Measurements from ENCODE around the gene MPRIP.

DNA sequence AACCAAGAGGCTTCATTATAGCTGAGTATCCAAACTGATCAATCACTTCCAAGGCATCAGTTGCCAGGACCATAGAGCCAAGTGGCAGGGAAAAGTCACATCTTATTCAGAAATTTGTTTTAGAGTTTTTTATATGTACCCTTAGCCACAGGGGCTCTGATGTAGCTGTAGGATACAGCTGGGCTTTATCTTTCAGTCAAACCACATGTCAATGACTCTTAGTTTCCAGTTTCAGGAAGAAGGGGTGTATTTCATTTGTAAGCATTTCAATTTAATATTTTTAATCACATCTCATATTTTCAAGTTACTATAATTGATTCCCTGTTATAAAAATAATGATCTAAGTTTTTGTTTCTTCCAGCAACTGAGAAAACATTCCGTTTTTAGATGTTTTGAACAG, 197.6 kb downstream of the MPRIP start:
- no peak for TF ChIP-seq TCF4 (CRISPR knock-in tag; IDR thresholded peaks at IDR 0.05; ENCODE audit: borderline replicate concordance)
- no peak for TF ChIP-seq ISL1 (CRISPR knock-in tag; IDR thresholded peaks at IDR 0.05)
- no peak for TF ChIP-seq ZFP30 (CRISPR knock-in tag; IDR thresholded peaks at IDR 0.05)
- TF ChIP-seq GLIS3 (CRISPR knock-in tag; IDR thresholded peaks at IDR 0.05) = no peak
- TF ChIP-seq ZNF8 (CRISPR knock-in tag; IDR thresholded peaks at IDR 0.05) = no peak
- no peak for TF ChIP-seq SNAI2 (CRISPR knock-in tag; IDR thresholded peaks at IDR 0.05)
- TF ChIP-seq, protein P1, sequence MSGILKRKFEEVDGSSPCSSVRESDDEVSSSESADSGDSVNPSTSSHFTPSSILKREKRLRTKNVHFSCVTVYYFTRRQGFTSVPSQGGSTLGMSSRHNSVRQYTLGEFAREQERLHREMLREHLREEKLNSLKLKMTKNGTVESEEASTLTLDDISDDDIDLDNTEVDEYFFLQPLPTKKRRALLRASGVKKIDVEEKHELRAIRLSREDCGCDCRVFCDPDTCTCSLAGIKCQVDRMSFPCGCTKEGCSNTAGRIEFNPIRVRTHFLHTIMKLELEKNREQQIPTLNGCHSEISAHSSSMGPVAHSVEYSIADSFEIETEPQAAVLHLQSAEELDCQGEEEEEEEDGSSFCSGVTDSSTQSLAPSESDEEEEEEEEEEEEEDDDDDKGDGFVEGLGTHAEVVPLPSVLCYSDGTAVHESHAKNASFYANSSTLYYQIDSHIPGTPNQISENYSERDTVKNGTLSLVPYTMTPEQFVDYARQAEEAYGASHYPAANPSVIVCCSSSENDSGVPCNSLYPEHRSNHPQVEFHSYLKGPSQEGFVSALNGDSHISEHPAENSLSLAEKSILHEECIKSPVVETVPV (CRISPR knock-in tag; IDR thresholded peaks at IDR 0.05) = no peak
- TF ChIP-seq ZFP3 (CRISPR knock-in tag; IDR thresholded peaks at IDR 0.05) = no peak
- no peak for TF ChIP-seq RARB (CRISPR knock-in tag; IDR thresholded peaks at IDR 0.05)
- TF ChIP-seq ARNTL (CRISPR knock-in tag; IDR thresholded peaks at IDR 0.05; ENCODE audit: borderline replicate concordance, low read depth) = no peak
- no peak for TF ChIP-seq CSDC2 (CRISPR knock-in tag; IDR thresholded peaks at IDR 0.05)
- no peak for TF ChIP-seq TOX (CRISPR knock-in tag; IDR thresholded peaks at IDR 0.05; ENCODE audit: borderline replicate concordance)
- TF ChIP-seq, protein P2, sequence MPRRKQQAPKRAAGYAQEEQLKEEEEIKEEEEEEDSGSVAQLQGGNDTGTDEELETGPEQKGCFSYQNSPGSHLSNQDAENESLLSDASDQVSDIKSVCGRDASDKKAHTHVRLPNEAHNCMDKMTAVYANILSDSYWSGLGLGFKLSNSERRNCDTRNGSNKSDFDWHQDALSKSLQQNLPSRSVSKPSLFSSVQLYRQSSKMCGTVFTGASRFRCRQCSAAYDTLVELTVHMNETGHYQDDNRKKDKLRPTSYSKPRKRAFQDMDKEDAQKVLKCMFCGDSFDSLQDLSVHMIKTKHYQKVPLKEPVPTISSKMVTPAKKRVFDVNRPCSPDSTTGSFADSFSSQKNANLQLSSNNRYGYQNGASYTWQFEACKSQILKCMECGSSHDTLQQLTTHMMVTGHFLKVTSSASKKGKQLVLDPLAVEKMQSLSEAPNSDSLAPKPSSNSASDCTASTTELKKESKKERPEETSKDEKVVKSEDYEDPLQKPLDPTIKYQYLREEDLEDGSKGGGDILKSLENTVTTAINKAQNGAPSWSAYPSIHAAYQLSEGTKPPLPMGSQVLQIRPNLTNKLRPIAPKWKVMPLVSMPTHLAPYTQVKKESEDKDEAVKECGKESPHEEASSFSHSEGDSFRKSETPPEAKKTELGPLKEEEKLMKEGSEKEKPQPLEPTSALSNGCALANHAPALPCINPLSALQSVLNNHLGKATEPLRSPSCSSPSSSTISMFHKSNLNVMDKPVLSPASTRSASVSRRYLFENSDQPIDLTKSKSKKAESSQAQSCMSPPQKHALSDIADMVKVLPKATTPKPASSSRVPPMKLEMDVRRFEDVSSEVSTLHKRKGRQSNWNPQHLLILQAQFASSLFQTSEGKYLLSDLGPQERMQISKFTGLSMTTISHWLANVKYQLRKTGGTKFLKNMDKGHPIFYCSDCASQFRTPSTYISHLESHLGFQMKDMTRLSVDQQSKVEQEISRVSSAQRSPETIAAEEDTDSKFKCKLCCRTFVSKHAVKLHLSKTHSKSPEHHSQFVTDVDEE (CRISPR knock-in tag; IDR thresholded peaks at IDR 0.05) = no peak

Measured in SK-N-SH treated with all-trans-retinoic acid at 6 μM for 48 hours (cell line).